H1 (cell line): Measurements from ENCODE around the gene TSPAN5. TPM values are rescaled to one million over a fixed set of nuclear protein-coding genes. Genes with fewer than 3 reads are reported as not detected.

Experiments used
- ASH2L ChIP-seq: fragments of 200-600, 300-600 bp; sonication (generic); IDR thresholded peaks from one replicate; pipeline ENCODE4 v1.7.1; 2017; ENCODE audit warnings: low read length
- BCL11A ChIP-seq, 2 experiments: IDR thresholded peaks; one replicate each; pipeline ENCODE4 v1.6.1; 2011; ENCODE audit warnings: low read depth in 2 of 2, low read length in 2 of 2, mild to moderate bottlenecking in 2 of 2
- CTCF ChIP-seq, 3 experiments: IDR thresholded peaks; 1 replicate in 2 of 3; 2 replicates in 1 of 3; pipeline versions ENCODE4 v1.5.1 to v1.6.1; 2011; ENCODE audit warnings: low read length in 3 of 3, mild to moderate bottlenecking in 3 of 3, inconsistent platforms in 2 of 3, low read depth in 1 of 3, moderate library complexity in 1 of 3; ENCODE audit not compliant: insufficient read depth in 1 of 3; ENCODE audit errors: control extremely low read depth in 1 of 3
- EZH2 ChIP-seq: fragments of 200-600 bp; sonication (generic); IDR thresholded peaks from 2 replicates; pipeline ENCODE4 v1.7.1; 2012; ENCODE audit warnings: low read depth, mild to moderate bottlenecking, moderate library complexity, low read length, inconsistent platforms; ENCODE audit not compliant: severe bottlenecking
- POLR2AphosphoS5 ChIP-seq: IDR thresholded peaks from 2 replicates; pipeline ENCODE4 v1.6.1; 2011; ENCODE audit warnings: low read depth, low read length
- SP2 ChIP-seq: IDR thresholded peaks from 2 replicates; pipeline ENCODE4 v1.6.1; 2012; ENCODE audit warnings: mild to moderate bottlenecking, low read length, inconsistent platforms
- SRF ChIP-seq: IDR thresholded peaks from 2 replicates; pipeline ENCODE4 v1.6.1; 2011; ENCODE audit warnings: mild to moderate bottlenecking, low read depth, low read length, moderate library complexity
- polyA plus RNA-seq, 7 experiments: library from polyadenylated mRNA; depleted of rRNA in 3 of 7; stranded (reverse) in 5 of 7; unstranded in 2 of 7; fragments of >200 nt in 5 of 7; fragments of 200-250 nt in 2 of 7; gene quantifications; 1 replicate in 5 of 7; 2 replicates in 1 of 7; 4 replicates in 1 of 7; pipeline versions ENCODE4 v1.2.1 to v1.2.3, GENCODE V29; 2011 to 2013; ENCODE audit warnings: missing spikeins in 2 of 7, mixed read lengths in 2 of 7
- total RNA-seq: library from RNA; stranded (reverse); fragmentation: NEBNext Ultra II Directional; extraction: Animal tissue kit (Norgen Biotek cat#: 25700); gene quantifications from 2 replicates; pipeline ENCODE4 v1.2.1, GENCODE V29; 2021

TSPAN5 gene
- total and polyA plus RNA-seq, 2 of the 8 experiments (the other 6 are each of a cell fraction or from before 2014, with no cell fraction given): 17.6 to 21.2 TPM

- no peak for TF ChIP-seq CTCF (IDR thresholded peaks at IDR 0.05; ENCODE audit: control extremely low read depth in 1 of 3, insufficient read depth in 1 of 3, low read depth in 1 of 3, low read length in 3 of 3)
- no peak for TF ChIP-seq SRF
- TF ChIP-seq BCL11A (IDR thresholded peaks at IDR 0.05; ENCODE audit: low read depth in 2 of 2, low read length in 2 of 2): no peak
- no peak for TF ChIP-seq POLR2AphosphoS5
- TF ChIP-seq EZH2: no peak
- no peak for TF ChIP-seq SP2
- no peak for TF ChIP-seq ASH2L
Observed at GRCh38 chr4:98623126-98623802, 35.1 kb downstream of the TSPAN5 start (continued).
